WTC11 (cell line): ENCODE measurements around the gene TCF3. TPM values are rescaled to one million over a fixed set of nuclear protein-coding genes. Genes with fewer than 3 reads are reported as not detected.

Experiments
- ATAC-seq: fragments of 200-7000 bp; cut with Tn5 transposase; 2 replicates; pipeline ENCODE4 v1.10.0; 2021; ENCODE audit warnings: mild to moderate bottlenecking, moderate library complexity
- CTCF ChIA-PET: fragments of 300-600 bp; sonication (Branson Sonifier 250); formaldehyde crosslinking; loops from one replicate; lab custom pipeline; 2021; ENCODE audit warnings: antibody characterized with exemption; lab: Charles Lee
- POLR2A ChIA-PET: fragments of 350-600 bp; sonication (Branson Sonifier 250); formaldehyde crosslinking; loops from one replicate; lab custom pipeline; 2021; ENCODE audit warnings: antibody characterized with exemption; lab: Charles Lee
- DNase-seq: peaks from one replicate; pipeline ENCODE4 v3.0.0; 2021; ENCODE audit warnings: low spot score
- H3K27ac Mint-ChIP-seq: 2 replicates; pipeline ENCODE4 v1.8.0; 2021; ENCODE audit warnings: mixed read lengths
- H3K27me3 Mint-ChIP-seq: 2 replicates; pipeline ENCODE4 v1.8.0; 2021; ENCODE audit warnings: low read depth, mild to moderate bottlenecking, moderate library complexity, mixed read lengths
- H3K36me3 Mint-ChIP-seq: 2 replicates; pipeline ENCODE4 v1.8.0; 2021; ENCODE audit warnings: mixed read lengths
- H3K4me1 Mint-ChIP-seq: 2 replicates; pipeline ENCODE4 v1.8.0; 2022; ENCODE audit warnings: mixed read lengths
- H3K4me3 Mint-ChIP-seq: 2 replicates; pipeline ENCODE4 v1.8.0; 2021; ENCODE audit warnings: mild to moderate bottlenecking, moderate library complexity, mixed read lengths
- H3K9me3 Mint-ChIP-seq: 2 replicates; pipeline ENCODE4 v1.8.0; 2021; ENCODE audit warnings: mixed read lengths
- FOXJ3 ChIP-seq: sonication (generic); formaldehyde crosslinking; IDR thresholded peaks from 2 replicates; pipeline ENCODE4 v1.9.0; 2021; ENCODE audit warnings: missing genetic modification reagents, mild to moderate bottlenecking, borderline replicate concordance
- GRHL2 ChIP-seq: fragments of 250-450 bp; sonication (Bioruptor Pico); IDR thresholded peaks from 2 replicates; pipeline ENCODE4 v1.8.0; 2022; ENCODE audit warnings: mild to moderate bottlenecking, moderate library complexity; ENCODE audit not compliant: insufficient replicate concordance, severe bottlenecking
- GTF2I ChIP-seq: fragments of 250-450 bp; sonication (Bioruptor Pico); conservative IDR thresholded peaks from 2 replicates; pipeline ENCODE4 v1.4.0; 2021; ENCODE audit warnings: mild to moderate bottlenecking
- HMGA2 ChIP-seq: fragments of 250-450 bp; sonication (Bioruptor Pico); IDR thresholded peaks from 2 replicates; pipeline ENCODE4 v1.4.0; 2021; ENCODE audit warnings: mild to moderate bottlenecking, moderate library complexity
- KAT7 ChIP-seq: sonication (generic); formaldehyde crosslinking; IDR thresholded peaks from 2 replicates; pipeline ENCODE4 v1.8.1; 2023; ENCODE audit warnings: missing genetic modification reagents, mild to moderate bottlenecking, borderline replicate concordance
- NR1H2 ChIP-seq: sonication (generic); formaldehyde crosslinking; IDR thresholded peaks from 2 replicates; pipeline ENCODE4 v1.9.0; 2021; ENCODE audit warnings: mild to moderate bottlenecking, moderate library complexity, missing genetic modification reagents
- RORB ChIP-seq: fragments of 250-450 bp; sonication (Bioruptor Pico); IDR thresholded peaks from 2 replicates; pipeline ENCODE4 v1.9.0; 2021; ENCODE audit warnings: mild to moderate bottlenecking
- SMAD4 ChIP-seq: sonication (generic); formaldehyde crosslinking; IDR thresholded peaks from 2 replicates; pipeline ENCODE4 v1.8.0; 2022; ENCODE audit warnings: mild to moderate bottlenecking, missing genetic modification reagents
- SOX15 ChIP-seq: fragments of 250-450 bp; sonication (Bioruptor Pico); IDR thresholded peaks from 2 replicates; pipeline ENCODE4 v1.9.0; 2021; ENCODE audit warnings: mild to moderate bottlenecking
- TEAD4 ChIP-seq: sonication (generic); formaldehyde crosslinking; IDR thresholded peaks from 2 replicates; pipeline ENCODE4 v1.8.0; 2022; ENCODE audit warnings: mild to moderate bottlenecking, missing genetic modification reagents
- ZNF416 ChIP-seq: fragments of 250-450 bp; sonication (Bioruptor Pico); IDR thresholded peaks from 2 replicates; pipeline ENCODE4 v1.9.0; 2021; ENCODE audit warnings: mild to moderate bottlenecking, inconsistent platforms
- total RNA-seq: library from RNA; stranded (reverse); gene quantifications from 3 replicates; pipeline ENCODE4 v1.2.3, GENCODE V29; 2021
- TF ChIP-seq, protein P1 (sequence below): sonication (generic); formaldehyde crosslinking; IDR thresholded peaks from 2 replicates; pipeline ENCODE4 v1.8.0; 2022; ENCODE audit warnings: mild to moderate bottlenecking, missing genetic modification reagents
- TF ChIP-seq, protein P2 (sequence below): sonication (generic); formaldehyde crosslinking; IDR thresholded peaks from 2 replicates; pipeline ENCODE4 v1.8.0; 2023; ENCODE audit warnings: missing genetic modification reagents
- TF ChIP-seq, protein P3 (sequence below): sonication (generic); formaldehyde crosslinking; IDR thresholded peaks from 2 replicates; pipeline ENCODE4 v1.8.1; 2023; ENCODE audit warnings: mild to moderate bottlenecking, missing genetic modification reagents, moderate library complexity
- TF ChIP-seq, protein P4 (sequence below): sonication (generic); formaldehyde crosslinking; IDR thresholded peaks from 2 replicates; pipeline ENCODE4 v1.8.1; 2022; ENCODE audit warnings: low read depth, missing genetic modification reagents, borderline replicate concordance
- TF ChIP-seq, protein P5 (sequence below): sonication (generic); formaldehyde crosslinking; IDR thresholded peaks from 2 replicates; pipeline ENCODE4 v1.8.0; 2022; ENCODE audit warnings: missing genetic modification reagents

TCF3 gene
- total RNA-seq, 1 experiment from 2014 or later, result 324 TPM

DNA sequence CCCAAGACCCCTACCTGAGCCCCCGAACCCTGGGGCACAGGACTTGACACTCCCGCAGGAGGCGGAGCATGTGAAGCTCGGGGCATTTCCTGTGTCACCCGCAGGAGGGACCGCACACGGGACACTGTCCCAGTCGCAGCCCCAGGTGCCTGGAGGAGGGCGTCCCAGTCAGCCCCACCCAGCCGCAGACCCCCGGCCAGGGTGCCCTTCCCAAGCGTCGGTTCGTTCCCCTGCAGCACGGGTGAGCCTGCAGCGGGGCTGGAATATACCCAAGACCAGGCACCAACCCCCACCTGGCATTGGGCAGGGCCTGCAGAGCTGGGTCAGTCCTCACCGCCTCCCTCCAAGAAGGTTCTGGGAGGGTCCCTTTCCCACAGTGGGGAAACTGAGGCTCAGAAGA is 21.6 kb downstream of the TCF3 start (continued):
- no peak for TF ChIP-seq KAT7 (CRISPR knock-in tag)

DNA sequence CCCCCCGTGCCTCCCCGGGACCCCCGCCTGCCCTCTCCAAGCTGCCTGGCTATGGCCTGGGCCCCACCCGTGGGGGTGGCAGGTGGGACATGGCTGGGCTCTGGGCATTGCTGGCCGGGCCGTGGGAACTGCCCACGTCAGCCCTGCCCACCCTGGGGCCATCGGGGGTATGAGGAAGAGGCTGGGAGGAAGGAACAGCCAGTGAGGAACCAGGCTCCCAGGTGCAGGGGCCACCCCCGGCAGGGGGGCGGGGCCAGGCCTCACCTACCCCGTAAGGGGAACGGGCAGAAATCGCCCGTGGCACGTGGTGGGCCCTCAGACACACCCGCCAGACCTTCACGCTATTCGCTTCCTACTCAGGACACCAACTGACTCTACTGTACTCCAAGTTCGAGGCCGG is 22.4 kb downstream of the TCF3 start:
- Mint-ChIP-seq H3K4me3 (no peak overlapping the region), H3K27me3 (no peaks in the 10 kb centered on the region), H3K36me3 (peaks cover 19% of the 10 kb centered on the region), H3K9me3 (no peaks in the 10 kb centered on the region)
- POLR2A ChIA-PET, result no interaction called here
- CTCF ChIA-PET, result interaction anchor here (0.5 kb wide), 1 partner anchor 9 kb away, joined by 3 read pairs; no protein-coding TSS in a partner anchor
- TF ChIP-seq, protein P1, sequence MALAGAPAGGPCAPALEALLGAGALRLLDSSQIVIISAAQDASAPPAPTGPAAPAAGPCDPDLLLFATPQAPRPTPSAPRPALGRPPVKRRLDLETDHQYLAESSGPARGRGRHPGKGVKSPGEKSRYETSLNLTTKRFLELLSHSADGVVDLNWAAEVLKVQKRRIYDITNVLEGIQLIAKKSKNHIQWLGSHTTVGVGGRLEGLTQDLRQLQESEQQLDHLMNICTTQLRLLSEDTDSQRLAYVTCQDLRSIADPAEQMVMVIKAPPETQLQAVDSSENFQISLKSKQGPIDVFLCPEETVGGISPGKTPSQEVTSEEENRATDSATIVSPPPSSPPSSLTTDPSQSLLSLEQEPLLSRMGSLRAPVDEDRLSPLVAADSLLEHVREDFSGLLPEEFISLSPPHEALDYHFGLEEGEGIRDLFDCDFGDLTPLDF (CRISPR knock-in tag), result no peak
- TF ChIP-seq NR1H2 (CRISPR knock-in tag) (no peak), RORB (CRISPR knock-in tag) (no peak), FOXJ3 (CRISPR knock-in tag) (no peak), TEAD4 (CRISPR knock-in tag) (no peak)
- TF ChIP-seq, protein P2, sequence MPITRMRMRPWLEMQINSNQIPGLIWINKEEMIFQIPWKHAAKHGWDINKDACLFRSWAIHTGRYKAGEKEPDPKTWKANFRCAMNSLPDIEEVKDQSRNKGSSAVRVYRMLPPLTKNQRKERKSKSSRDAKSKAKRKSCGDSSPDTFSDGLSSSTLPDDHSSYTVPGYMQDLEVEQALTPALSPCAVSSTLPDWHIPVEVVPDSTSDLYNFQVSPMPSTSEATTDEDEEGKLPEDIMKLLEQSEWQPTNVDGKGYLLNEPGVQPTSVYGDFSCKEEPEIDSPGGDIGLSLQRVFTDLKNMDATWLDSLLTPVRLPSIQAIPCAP (CRISPR knock-in tag), result no peak
- TF ChIP-seq, all 79 proteins: peak for 0
- DNase-seq, result no peak
- Mint-ChIP-seq H3K27ac (no peak overlapping the region), H3K4me1 (no peaks in the 10 kb centered on the region)
- no peak for ATAC-seq

- ChIA-PET POLR2A (no interaction called here), CTCF (no interaction called here)
- no peak for ATAC-seq
- no peaks in the 10 kb centered on the region for H3K4me1 Mint-ChIP-seq
- H3K27ac Mint-ChIP-seq, result no peak overlapping the region
- peaks cover 21% of the 10 kb centered on the region for H3K36me3 Mint-ChIP-seq
- H3K27me3 Mint-ChIP-seq, result no peaks in the 10 kb centered on the region
- TF ChIP-seq GRHL2 (CRISPR knock-in tag) (no peak), GTF2I (CRISPR knock-in tag) (0 out of 2 replicates have a peak, but pooled peaks have one; percentile 26)
- TF ChIP-seq, all 79 proteins: peak for 1
- DNase-seq, result no peak
- Mint-ChIP-seq H3K4me3 (no peak overlapping the region), H3K9me3 (no peaks in the 10 kb centered on the region)
Observed at GRCh38 chr19:1629256-1629808, 23.1 kb downstream of the TCF3 start.

DNA sequence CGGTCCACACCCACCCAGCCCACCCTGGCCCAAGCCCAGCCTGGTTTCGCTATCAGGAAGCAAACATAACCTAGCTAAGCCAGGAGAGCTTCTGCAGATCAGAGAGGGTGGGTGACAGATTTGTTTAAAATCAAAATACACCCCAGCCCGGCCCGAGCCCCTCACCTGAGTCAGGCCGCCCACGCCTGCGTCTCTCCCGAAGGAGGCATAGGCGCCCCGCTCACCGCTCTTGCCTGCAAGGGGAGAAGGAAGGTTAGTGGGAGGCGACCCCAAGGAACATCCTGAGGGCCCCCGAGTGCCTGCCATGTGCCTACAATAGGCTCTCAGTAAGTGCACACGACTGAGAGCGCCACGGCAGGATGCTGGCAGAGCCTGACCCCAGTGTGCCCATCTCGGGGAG is 25.2 kb downstream of the TCF3 start:
- no peaks in the 10 kb centered on the region for H3K9me3 Mint-ChIP-seq
- DNase-seq, result no peak
- peaks cover 23% of the 10 kb centered on the region for H3K36me3 Mint-ChIP-seq
- TF ChIP-seq, protein P3, sequence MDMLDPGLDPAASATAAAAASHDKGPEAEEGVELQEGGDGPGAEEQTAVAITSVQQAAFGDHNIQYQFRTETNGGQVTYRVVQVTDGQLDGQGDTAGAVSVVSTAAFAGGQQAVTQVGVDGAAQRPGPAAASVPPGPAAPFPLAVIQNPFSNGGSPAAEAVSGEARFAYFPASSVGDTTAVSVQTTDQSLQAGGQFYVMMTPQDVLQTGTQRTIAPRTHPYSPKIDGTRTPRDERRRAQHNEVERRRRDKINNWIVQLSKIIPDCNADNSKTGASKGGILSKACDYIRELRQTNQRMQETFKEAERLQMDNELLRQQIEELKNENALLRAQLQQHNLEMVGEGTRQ (CRISPR knock-in tag), result no peak
- TF ChIP-seq, protein P4, sequence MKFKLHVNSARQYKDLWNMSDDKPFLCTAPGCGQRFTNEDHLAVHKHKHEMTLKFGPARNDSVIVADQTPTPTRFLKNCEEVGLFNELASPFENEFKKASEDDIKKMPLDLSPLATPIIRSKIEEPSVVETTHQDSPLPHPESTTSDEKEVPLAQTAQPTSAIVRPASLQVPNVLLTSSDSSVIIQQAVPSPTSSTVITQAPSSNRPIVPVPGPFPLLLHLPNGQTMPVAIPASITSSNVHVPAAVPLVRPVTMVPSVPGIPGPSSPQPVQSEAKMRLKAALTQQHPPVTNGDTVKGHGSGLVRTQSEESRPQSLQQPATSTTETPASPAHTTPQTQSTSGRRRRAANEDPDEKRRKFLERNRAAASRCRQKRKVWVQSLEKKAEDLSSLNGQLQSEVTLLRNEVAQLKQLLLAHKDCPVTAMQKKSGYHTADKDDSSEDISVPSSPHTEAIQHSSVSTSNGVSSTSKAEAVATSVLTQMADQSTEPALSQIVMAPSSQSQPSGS (CRISPR knock-in tag), result no peak
- H3K27ac Mint-ChIP-seq, result no peak overlapping the region
- ChIA-PET CTCF (interaction anchor here (1.8 kb wide), 1 partner anchor 21 kb away, joined by 3 read pairs; the partner anchor contains the start of gene UQCR11), POLR2A (no interaction called here)
- H3K27me3 Mint-ChIP-seq, result no peaks in the 10 kb centered on the region
- no peak overlapping the region for H3K4me3 Mint-ChIP-seq
- peaks cover 5% of the 10 kb centered on the region for H3K4me1 Mint-ChIP-seq
- ATAC-seq, result no peak

GRCh38 chr19:1626417-1627010 is 25.9 kb downstream of the TCF3 start:
- no peak overlapping the region for H3K4me3 Mint-ChIP-seq
- peaks cover 5% of the 10 kb centered on the region for H3K4me1 Mint-ChIP-seq
- CTCF ChIA-PET, result interaction anchor here (1.8 kb wide), 1 partner anchor 21 kb away, joined by 3 read pairs; the partner anchor contains the start of gene UQCR11
- no peaks in the 10 kb centered on the region for H3K27me3 Mint-ChIP-seq
- TF ChIP-seq NR1H2 (CRISPR knock-in tag) (no peak), ZNF416 (CRISPR knock-in tag) (no peak), SMAD4 (CRISPR knock-in tag) (no peak), HMGA2 (no peak), SOX15 (CRISPR knock-in tag) (no peak)
- TF ChIP-seq, protein P5, sequence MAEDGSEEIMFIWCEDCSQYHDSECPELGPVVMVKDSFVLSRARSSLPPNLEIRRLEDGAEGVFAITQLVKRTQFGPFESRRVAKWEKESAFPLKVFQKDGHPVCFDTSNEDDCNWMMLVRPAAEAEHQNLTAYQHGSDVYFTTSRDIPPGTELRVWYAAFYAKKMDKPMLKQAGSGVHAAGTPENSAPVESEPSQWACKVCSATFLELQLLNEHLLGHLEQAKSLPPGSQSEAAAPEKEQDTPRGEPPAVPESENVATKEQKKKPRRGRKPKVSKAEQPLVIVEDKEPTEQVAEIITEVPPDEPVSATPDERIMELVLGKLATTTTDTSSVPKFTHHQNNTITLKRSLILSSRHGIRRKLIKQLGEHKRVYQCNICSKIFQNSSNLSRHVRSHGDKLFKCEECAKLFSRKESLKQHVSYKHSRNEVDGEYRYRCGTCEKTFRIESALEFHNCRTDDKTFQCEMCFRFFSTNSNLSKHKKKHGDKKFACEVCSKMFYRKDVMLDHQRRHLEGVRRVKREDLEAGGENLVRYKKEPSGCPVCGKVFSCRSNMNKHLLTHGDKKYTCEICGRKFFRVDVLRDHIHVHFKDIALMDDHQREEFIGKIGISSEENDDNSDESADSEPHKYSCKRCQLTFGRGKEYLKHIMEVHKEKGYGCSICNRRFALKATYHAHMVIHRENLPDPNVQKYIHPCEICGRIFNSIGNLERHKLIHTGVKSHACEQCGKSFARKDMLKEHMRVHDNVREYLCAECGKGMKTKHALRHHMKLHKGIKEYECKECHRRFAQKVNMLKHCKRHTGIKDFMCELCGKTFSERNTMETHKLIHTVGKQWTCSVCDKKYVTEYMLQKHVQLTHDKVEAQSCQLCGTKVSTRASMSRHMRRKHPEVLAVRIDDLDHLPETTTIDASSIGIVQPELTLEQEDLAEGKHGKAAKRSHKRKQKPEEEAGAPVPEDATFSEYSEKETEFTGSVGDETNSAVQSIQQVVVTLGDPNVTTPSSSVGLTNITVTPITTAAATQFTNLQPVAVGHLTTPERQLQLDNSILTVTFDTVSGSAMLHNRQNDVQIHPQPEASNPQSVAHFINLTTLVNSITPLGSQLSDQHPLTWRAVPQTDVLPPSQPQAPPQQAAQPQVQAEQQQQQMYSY (CRISPR knock-in tag), result no peak
- ATAC-seq (no peak), DNase-seq (no peak)
- POLR2A ChIA-PET, result no interaction called here
- H3K36me3 Mint-ChIP-seq, result peaks cover 21% of the 10 kb centered on the region
- no peaks in the 10 kb centered on the region for H3K9me3 Mint-ChIP-seq
- no peak overlapping the region for H3K27ac Mint-ChIP-seq
